GM13976 (cell line): Measurements from ENCODE around the gene NDST4.
"Not testable (repeated sequence)": the region's sequence is repeated elsewhere in the genome, so short reads cannot be mapped to it uniquely, and the experiment has no call there.

Source experiments
- DNase-seq: peaks from one replicate; pipeline ENCODE4 v3.0.0; 2012; ENCODE audit warnings: low spot score
- CTCF ChIP-seq: IDR thresholded peaks from 2 replicates; pipeline ENCODE4 v1.5.1; 2012; ENCODE audit warnings: borderline replicate concordance, mild to moderate bottlenecking; ENCODE audit not compliant: insufficient read depth; ENCODE audit errors: extremely low read depth, missing control alignments, control extremely low read depth
- in situ Hi-C: fragments of 300-500 bp; cut with MboI; formaldehyde crosslinking; loops from one replicate; pipeline ENCODE4 v1.12.0; 2022; ENCODE audit warnings: low sequenced_read_pairs, mixed read lengths, inconsistent platforms; ENCODE audit not compliant: unreplicated experiment

Gene NDST4

GRCh38 chr4:115028682-115029410 is 84.6 kb downstream of the NDST4 start:
- in situ Hi-C loops, result no loop called here
- no peak for TF ChIP-seq CTCF
- no peak for DNase-seq

- in situ Hi-C loops, result no loop called here
- TF ChIP-seq CTCF, result no peak
- no peak for DNase-seq
These were observed 113.5 kb downstream of the NDST4 start for GRCh38 chr4:114999880-115000279.

- no peak for TF ChIP-seq CTCF
- DNase-seq, result no peak
- in situ Hi-C loops, result no loop called here
These were observed 115.1 kb downstream of the NDST4 start for GRCh38 chr4:114998316-114998715.

GRCh38 chr4:114997576-114998247 is 115.7 kb downstream of the NDST4 start:
- DNase-seq, result no peak
- no peak for TF ChIP-seq CTCF
- in situ Hi-C loops, result no loop called here

GRCh38 chr4:114986133-114986532 is 127.3 kb downstream of the NDST4 start:
- TF ChIP-seq CTCF, result no peak
- DNase-seq, result no peak
- in situ Hi-C loops, result no loop called here

- no peak for DNase-seq
- TF ChIP-seq CTCF, result no peak
- in situ Hi-C loops, result no loop called here
These were observed 132.3 kb downstream of the NDST4 start for GRCh38 chr4:114980932-114981708.

GRCh38 chr4:114980399-114980798 is 133.0 kb downstream of the NDST4 start:
- DNase-seq, in situ Hi-C loops: not testable (repeated sequence)
